GM12873 (cell line): Measurements from ENCODE around the gene VRK2.

Source experiments
- CTCF ChIP-seq: IDR thresholded peaks from 2 replicates; pipeline ENCODE4 v1.5.1; 2012; ENCODE audit warnings: low read depth, mild to moderate bottlenecking, moderate library complexity, low read length, control low read depth; ENCODE audit not compliant: insufficient read depth; ENCODE audit errors: missing control alignments

VRK2 gene

GRCh38 chr2:58194458-58194857 is 147.9 kb downstream of the VRK2 start:
- TF ChIP-seq CTCF, result no peak

DNA sequence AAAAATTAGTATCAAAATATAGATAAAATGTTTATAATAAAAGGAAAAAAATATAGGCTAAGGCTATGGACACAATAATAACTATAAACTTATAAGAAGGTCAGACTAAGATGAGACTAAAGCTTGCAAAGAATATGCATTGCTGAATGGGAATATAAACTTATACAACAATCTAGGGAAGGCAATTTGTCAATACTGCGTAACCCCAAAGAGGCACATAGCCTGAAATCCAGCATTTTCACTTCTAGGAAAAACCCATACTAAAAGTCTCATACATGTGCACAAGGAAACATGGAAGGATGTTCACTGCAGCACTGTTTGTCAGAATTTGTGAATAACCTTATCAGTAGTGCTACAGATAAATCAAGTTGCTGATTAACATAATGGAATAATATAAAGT is 149.1 kb downstream of the VRK2 start:
- no peak for TF ChIP-seq CTCF

DNA sequence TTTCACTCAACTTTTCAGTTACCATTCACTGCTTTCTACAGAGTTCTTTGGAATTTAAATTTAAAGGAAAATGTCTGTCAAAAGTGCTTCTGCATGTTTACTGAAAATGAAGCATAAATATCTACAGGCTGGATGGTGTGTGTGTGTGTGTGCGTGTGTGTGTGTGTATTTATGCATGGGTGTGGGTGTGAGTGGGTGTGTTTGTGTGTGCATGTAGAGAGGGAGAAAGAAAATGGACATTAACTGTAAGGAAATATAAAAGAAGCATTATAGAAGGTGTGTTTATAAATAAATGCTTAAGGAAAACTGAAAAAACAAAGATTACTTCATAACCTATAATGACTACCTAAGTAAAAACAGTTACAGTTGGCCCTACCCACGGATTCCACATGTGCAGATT is 151.3 kb downstream of the VRK2 start:
- no peak for TF ChIP-seq CTCF

DNA sequence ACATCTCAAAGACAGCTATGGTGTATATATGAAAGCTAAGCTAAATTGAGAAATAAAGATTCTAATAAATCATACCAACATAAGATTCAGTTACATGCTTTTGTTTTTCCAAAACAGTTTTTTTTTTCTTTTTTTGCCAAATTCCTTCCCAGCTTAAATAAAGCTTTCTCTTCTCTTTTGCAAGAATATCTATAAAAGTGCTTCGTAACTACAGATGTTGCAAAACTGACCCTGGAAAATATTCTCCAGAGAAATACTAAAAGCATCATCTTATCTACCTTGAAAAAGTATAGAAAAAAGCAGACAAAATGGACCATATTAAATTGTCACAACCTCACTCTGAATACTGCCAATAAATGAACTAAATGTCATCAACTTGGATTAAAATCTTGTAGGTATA is 155.8 kb downstream of the VRK2 start:
- no peak for TF ChIP-seq CTCF

DNA sequence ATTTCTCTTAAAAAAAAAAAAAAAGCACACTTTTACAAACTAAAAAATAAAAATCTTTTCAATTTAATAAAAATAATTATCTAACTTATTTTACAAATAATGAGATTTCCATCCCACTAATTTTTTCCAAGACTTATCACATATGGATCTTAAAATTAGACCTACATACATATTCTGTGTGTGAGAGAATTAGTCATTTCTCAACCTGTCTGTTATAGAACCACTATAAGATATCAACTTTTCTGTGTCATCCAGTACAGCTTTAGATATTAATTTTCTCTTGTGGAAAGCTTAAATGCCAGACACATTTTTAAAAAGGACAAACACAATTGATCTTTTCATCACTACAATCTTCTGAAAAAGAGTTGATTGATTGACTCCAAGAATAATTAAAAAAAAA is 156.4 kb downstream of the VRK2 start:
- no peak for TF ChIP-seq CTCF

- TF ChIP-seq CTCF, result no peak
These were observed 157.8 kb downstream of the VRK2 start for GRCh38 chr2:58204195-58204959.

DNA sequence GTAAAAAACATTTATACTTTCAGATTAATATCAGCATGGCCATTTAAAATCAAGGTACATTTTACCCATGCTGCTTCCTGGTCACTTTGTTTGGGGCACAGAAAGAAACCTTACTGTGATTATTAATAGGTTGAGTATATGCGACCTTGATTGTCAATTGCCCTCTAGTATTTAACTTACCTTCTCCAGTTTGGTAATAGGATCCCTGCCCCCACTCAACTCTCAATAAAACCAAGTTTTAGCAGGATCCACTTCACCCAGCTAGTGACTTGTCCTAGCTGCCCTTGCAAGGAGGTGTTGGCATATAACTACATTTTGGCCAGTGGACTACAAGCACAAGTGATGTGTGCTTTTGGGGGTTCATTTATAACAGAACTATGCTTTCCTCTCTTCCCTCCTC is 160.2 kb downstream of the VRK2 start:
- TF ChIP-seq CTCF, result no peak
